HEK293T (cell line): ENCODE measurements around the gene SENP3.

Experiments
- TARDBP ChIP-seq: fragments of 450-650 bp; IDR thresholded peaks from 2 replicates; pipeline ENCODE4 v1.6.1; 2016
- ZNF384 ChIP-seq: fragments of 450-650 bp; IDR thresholded peaks from 2 replicates; pipeline ENCODE4 v1.6.1; 2016

DNA sequence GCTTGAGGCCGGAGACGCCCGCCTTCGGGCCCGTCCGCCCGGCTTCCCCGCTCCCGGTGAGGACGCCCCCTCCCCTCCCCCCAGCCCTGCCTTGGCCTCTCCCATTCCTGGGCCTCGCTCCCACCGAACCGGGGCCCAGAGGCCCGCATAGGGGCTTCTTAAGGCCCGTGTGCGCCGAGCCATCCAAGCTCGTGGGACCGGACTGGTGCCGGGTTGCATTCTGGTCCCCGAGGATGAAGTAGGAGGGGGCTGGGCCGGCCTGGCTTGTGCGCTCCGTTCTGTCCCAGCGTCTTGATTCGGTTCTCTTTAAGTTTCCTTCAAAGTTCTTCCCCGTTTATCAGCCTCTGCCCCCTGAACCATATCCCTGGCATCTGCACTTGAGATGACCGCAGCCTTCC lies 488 bp downstream of the SENP3 start:
- TF ChIP-seq ZNF384 = no peak
- no peak for TF ChIP-seq TARDBP
